ENCODE measurements around the gene ZNF684. TPM values are rescaled to one million over a fixed set of nuclear protein-coding genes. Genes with fewer than 3 reads are reported as not detected.

Gene ZNF684
- total and polyA plus RNA-seq, 9 of the 15 experiments (the other 6 are each of a cell fraction or from before 2014, with no cell fraction given), result 4.8 to 8.8 (median 5.5) TPM

DNA sequence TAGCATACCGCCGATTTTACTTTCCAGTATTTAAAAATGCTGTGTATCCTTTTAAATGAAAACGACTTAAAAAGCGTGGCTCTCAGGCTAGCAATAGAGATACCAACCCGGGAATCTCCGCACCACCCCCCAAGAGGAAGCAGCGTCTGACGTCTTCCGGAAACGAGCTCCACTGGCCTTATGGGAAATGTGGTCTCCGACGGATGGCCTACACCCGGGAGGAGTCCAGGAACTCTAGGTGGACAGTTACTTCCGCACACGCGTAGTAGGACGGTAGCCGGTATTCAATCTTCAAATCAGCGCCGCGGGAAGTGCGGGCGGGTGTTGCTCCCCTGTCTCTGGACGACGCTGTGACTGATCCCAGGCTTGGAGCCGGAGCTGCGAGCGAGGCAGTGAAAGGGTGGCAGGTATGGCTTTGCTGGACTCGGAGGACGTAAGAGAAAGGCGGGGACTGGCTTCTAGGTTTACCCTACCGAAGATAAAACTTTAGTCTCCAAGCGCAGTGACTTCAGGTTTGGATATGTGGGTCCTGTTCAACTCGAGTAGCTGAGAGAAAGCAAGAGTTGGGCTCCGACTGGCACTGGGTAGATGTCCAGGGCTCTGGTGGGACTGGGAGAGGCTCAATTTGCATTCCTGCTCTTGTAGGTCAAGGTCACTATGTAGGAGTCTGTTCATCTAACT lies at the start of gene ZNF684 (continued):
- TF ChIP-seq, protein P1, sequence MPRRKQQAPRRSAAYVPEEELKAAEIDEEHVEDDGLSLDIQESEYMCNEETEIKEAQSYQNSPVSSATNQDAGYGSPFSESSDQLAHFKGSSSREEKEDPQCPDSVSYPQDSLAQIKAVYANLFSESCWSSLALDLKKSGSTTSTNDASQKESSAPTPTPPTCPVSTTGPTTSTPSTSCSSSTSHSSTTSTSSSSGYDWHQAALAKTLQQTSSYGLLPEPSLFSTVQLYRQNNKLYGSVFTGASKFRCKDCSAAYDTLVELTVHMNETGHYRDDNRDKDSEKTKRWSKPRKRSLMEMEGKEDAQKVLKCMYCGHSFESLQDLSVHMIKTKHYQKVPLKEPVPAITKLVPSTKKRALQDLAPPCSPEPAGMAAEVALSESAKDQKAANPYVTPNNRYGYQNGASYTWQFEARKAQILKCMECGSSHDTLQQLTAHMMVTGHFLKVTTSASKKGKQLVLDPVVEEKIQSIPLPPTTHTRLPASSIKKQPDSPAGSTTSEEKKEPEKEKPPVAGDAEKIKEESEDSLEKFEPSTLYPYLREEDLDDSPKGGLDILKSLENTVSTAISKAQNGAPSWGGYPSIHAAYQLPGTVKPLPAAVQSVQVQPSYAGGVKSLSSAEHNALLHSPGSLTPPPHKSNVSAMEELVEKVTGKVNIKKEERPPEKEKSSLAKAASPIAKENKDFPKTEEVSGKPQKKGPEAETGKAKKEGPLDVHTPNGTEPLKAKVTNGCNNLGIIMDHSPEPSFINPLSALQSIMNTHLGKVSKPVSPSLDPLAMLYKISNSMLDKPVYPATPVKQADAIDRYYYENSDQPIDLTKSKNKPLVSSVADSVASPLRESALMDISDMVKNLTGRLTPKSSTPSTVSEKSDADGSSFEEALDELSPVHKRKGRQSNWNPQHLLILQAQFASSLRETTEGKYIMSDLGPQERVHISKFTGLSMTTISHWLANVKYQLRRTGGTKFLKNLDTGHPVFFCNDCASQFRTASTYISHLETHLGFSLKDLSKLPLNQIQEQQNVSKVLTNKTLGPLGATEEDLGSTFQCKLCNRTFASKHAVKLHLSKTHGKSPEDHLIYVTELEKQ (CRISPR knock-in tag; IDR thresholded peaks at IDR 0.05), result no peak
- TF ChIP-seq, protein P2, sequence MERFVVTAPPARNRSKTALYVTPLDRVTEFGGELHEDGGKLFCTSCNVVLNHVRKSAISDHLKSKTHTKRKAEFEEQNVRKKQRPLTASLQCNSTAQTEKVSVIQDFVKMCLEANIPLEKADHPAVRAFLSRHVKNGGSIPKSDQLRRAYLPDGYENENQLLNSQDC (CRISPR knock-in tag; IDR thresholded peaks at IDR 0.05), result no peak
- TF ChIP-seq NEUROD1 (IDR thresholded peaks at IDR 0.05; ENCODE audit: borderline replicate concordance, low read depth, low read length, partially characterized antibody) (peak; percentile 1), PRMT5 (CRISPR knock-in tag; IDR thresholded peaks at IDR 0.05) (no peak), MYBL2 (IDR thresholded peaks at IDR 0.05; ENCODE audit: low read depth) (peak; percentile 8; the same call in 1 of the 2 replicates), MYBL2 (CRISPR knock-in tag; IDR thresholded peaks at IDR 0.05; ENCODE audit: borderline replicate concordance) (no peak), EZH2 (IDR thresholded peaks at IDR 0.05; ENCODE audit: borderline replicate concordance, low read depth, low read length) (no peak), FOXA3 (CRISPR knock-in tag; conservative IDR thresholded peaks at IDR 0.05 in 1 of 2, IDR thresholded peaks at IDR 0.05 in 1 of 2) (no peak), RBM15 (IDR thresholded peaks at IDR 0.05; ENCODE audit: insufficient read depth, low read length) (no peak)
- TF ChIP-seq, protein P3, sequence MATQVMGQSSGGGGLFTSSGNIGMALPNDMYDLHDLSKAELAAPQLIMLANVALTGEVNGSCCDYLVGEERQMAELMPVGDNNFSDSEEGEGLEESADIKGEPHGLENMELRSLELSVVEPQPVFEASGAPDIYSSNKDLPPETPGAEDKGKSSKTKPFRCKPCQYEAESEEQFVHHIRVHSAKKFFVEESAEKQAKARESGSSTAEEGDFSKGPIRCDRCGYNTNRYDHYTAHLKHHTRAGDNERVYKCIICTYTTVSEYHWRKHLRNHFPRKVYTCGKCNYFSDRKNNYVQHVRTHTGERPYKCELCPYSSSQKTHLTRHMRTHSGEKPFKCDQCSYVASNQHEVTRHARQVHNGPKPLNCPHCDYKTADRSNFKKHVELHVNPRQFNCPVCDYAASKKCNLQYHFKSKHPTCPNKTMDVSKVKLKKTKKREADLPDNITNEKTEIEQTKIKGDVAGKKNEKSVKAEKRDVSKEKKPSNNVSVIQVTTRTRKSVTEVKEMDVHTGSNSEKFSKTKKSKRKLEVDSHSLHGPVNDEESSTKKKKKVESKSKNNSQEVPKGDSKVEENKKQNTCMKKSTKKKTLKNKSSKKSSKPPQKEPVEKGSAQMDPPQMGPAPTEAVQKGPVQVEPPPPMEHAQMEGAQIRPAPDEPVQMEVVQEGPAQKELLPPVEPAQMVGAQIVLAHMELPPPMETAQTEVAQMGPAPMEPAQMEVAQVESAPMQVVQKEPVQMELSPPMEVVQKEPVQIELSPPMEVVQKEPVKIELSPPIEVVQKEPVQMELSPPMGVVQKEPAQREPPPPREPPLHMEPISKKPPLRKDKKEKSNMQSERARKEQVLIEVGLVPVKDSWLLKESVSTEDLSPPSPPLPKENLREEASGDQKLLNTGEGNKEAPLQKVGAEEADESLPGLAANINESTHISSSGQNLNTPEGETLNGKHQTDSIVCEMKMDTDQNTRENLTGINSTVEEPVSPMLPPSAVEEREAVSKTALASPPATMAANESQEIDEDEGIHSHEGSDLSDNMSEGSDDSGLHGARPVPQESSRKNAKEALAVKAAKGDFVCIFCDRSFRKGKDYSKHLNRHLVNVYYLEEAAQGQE (IDR thresholded peaks at IDR 0.05; ENCODE audit: borderline replicate concordance), result no peak
- TF ChIP-seq, protein P3 (CRISPR knock-in tag; IDR thresholded peaks at IDR 0.05; ENCODE audit: low read depth), result no peak
- TF ChIP-seq, protein P4, sequence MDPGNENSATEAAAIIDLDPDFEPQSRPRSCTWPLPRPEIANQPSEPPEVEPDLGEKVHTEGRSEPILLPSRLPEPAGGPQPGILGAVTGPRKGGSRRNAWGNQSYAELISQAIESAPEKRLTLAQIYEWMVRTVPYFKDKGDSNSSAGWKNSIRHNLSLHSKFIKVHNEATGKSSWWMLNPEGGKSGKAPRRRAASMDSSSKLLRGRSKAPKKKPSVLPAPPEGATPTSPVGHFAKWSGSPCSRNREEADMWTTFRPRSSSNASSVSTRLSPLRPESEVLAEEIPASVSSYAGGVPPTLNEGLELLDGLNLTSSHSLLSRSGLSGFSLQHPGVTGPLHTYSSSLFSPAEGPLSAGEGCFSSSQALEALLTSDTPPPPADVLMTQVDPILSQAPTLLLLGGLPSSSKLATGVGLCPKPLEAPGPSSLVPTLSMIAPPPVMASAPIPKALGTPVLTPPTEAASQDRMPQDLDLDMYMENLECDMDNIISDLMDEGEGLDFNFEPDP (CRISPR knock-in tag; IDR thresholded peaks at IDR 0.05), result no peak
- TF ChIP-seq, protein P5, sequence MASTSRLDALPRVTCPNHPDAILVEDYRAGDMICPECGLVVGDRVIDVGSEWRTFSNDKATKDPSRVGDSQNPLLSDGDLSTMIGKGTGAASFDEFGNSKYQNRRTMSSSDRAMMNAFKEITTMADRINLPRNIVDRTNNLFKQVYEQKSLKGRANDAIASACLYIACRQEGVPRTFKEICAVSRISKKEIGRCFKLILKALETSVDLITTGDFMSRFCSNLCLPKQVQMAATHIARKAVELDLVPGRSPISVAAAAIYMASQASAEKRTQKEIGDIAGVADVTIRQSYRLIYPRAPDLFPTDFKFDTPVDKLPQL (IDR thresholded peaks at IDR 0.05; ENCODE audit: extremely low read depth, insufficient read length), result no peak

All from K562 (cell line).